ENCODE data around the gene ZNF140.

GRCh38 chr12:133124674-133125073, 44.0 kb downstream of the ZNF140 start:
- TF ChIP-seq CTCF (IDR thresholded peaks at IDR 0.05) (no peak), POLR2A (IDR thresholded peaks at IDR 0.05) (no peak)
